Stimulated activated CD8-positive, alpha-beta memory T cell treated with anti-CD3 and anti-CD28 coated beads, Interleukin-7, amount 100 ng/mL, for 24 hours (primary cell): ENCODE data around the gene SPSB3.
"Not testable (repeated sequence)": the region's sequence is repeated elsewhere in the genome, so short reads cannot be mapped to it uniquely, and the experiment has no call there.

ENCODE experiments used
- DNase-seq: peaks from one replicate; pipeline ENCODE4 v3.0.0-alpha.2; 2020; ENCODE audit warnings: low read depth

The SPSB3 gene

GRCh38 chr16:1741553-1742165 lies 40.7 kb downstream of the SPSB3 start:
- DNase-seq: no peak

DNA sequence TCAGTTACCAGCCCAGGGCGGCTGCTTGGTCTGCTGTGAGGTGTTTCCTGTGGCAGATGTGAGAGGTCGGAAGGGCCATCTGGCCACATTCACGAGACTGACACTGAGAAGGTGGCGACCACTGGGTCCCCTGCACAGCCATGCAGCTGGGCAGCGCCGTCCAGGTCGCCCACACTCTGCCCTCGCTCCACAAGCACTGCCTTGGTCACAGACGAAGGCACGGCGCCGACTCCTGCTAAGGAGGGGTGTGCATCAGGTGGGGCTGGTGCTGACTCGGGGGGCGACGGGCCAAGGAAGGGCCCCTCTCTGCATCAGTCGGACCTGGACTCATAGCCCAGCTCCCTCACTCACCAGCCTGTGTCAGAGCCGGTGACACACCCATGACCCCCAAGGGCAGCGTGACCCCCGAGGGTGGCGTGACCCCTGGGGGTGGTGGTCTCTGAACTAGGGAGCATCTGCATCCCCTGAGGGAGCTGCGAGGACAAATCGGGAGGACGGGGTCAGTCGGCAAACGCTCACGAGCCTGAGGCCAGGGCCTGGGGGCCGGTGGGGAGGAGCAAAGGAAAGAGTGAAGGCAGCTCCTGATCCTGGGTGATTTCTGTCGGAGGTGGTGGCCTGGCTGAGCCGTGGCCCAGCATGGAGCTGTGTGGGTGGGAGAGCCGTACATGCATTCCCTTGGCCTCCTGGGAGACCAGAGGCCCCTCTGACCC lies 41.4 kb downstream of the SPSB3 start:
- DNase-seq: no peak

DNA sequence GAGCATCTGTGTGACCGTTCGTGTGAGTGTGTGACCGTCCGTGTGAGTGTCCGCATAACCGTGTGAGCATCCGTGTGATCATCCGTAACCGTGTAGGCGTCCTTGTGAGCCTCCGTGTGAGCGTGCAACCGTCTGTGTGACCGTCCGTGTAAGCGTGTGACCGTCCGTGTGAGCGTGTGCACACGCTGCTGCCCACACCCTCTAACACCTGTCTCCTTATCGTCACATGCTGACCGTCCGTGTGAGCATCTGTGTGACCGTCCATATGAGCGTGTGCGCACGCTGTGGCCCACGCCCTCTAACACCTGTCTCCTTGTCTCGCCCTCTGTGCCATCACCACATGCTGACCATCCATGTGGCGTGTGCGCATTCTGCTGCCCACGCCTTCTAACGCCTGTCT lies 42.1 kb downstream of the SPSB3 start:
- DNase-seq: no peak

GRCh38 chr16:1734816-1735215 lies 47.6 kb downstream of the SPSB3 start:
- no peak for DNase-seq

DNA sequence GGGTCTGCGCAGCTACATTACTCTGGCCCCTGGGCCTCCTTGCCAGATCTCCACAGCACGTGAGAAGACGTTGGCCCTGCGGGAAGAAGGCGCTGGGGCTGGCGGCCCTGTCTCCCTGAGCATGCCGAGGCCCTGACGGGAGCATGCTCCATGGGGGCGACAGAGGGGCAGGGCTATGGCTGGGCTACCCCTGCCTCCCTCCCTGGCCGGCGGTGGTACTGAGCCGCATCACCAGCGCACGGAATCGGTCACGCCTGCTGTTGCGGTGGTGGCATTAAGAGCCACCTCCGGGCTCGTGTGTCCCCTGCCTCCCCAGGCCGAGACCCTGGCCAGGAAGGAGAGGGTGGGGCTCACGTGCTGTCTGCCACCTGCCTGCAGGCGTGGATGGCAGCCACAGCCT lies 48.2 kb downstream of the SPSB3 start:
- no peak for DNase-seq

- DNase-seq: not testable (repeated sequence)
Measured at GRCh38 chr16:1732551-1732987, 49.8 kb downstream of the SPSB3 start.

GRCh38 chr16:1732071-1732470 lies 50.3 kb downstream of the SPSB3 start:
- no peak for DNase-seq

GRCh38 chr16:1731603-1732002 lies 50.8 kb downstream of the SPSB3 start:
- DNase-seq: no peak

- no peak for DNase-seq
Measured at GRCh38 chr16:1731073-1731472, 51.3 kb downstream of the SPSB3 start.

DNA sequence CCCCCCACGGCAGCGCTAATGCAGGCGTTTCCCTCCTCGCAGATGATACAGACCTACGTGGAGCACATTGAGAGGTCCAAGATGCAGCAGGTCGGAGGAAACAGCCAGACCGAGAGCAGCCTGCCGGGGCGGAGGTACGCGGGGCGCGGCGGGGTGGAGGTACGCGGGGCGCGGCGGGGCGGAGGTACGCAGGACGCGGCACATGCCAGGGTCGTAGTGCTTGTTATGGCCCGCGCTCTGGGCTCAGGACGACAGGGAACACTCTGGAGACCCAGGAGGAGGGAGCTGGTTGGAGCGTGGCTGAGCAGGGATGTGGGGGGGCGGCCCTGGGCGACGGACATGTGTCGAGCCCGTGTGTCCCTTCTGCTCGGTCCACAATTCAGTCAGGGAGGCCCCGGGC lies 52.9 kb downstream of the SPSB3 start:
- DNase-seq: no peak

DNA sequence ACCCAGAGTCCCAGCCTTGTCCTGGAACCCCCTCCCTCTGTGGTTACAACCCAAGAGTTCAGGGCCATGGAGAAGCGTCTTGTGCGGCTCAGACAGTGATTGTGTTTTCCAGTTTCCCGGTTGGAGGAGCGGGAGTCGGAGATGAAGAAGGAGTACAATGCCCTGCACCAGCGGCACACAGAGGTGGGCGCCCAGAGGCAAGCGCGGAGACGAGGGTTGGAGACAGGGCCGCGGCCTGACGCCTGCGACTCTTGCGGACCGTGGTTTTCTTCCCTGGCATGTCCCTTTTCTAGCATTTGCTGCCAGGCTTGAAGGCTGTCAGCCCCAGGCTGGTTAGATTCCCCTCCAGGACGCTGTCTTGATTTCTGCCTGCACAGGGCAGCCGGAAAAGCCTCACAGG lies 53.3 kb downstream of the SPSB3 start:
- no peak for DNase-seq

DNA sequence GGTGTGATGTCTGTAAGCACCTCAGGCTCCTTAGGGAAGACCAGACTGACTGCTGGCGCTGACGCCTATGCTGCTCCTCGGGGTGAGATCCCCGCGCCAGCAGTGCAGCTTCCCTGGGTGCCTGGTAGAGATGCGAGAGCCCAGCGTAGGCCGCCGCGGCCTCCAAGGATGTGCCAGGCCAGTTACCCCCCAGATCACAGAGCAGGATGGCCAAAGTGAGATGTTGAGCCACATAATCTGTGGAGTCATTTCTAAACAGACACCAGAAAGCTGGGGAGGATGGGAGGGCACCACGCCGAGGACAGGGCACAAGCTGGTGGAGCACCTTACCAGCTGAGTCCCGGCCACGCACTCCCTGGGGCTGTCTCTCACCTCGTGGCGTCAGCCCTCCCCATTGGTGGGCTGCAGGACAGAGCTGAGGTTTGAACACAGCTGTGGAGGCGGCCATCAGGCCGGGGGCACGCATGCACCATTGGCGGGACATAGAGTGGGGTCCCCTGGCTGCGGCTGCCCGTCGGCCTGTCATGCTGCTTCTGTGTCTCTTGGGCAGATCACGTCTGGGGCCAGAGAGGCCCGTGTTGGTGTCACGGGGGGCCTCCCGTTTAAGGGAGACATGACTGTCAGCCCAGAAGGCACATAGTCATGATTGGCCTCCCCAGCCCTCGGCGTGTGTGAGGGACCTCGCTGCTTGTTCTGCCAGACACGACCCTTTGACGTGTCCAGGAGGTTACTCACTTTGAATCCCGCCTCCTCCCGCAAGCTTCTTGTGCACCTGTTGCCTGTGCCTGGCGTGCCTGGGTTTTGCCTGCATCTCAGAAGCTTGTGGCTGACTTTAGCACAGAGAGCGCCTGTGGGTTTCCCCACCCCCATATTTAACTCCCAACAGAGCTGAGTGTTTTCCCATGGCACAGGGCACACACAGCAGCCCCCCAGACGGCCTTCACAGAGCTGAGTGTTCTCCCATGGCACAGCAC lies 54.4 kb downstream of the SPSB3 start:
- no peak for DNase-seq
